GM15510 (cell line): Measurements from ENCODE around the gene XRCC4.

Experiments
- POLR2A ChIP-seq: IDR thresholded peaks from 3 replicates; pipeline ENCODE4 v1.6.1; 2011; ENCODE audit warnings: borderline replicate concordance; ENCODE audit not compliant: insufficient read length; ENCODE audit errors: extremely low read depth

XRCC4 gene

GRCh38 chr5:83096660-83097339 lies 19.5 kb downstream of the XRCC4 start:
- TF ChIP-seq POLR2A = no peak

GRCh38 chr5:83097689-83098231 lies 20.4 kb downstream of the XRCC4 start:
- no peak for TF ChIP-seq POLR2A

- no peak for TF ChIP-seq POLR2A
Observed at GRCh38 chr5:83099001-83099400, 21.7 kb downstream of the XRCC4 start.

GRCh38 chr5:83099445-83099844 lies 22.1 kb downstream of the XRCC4 start:
- TF ChIP-seq POLR2A = no peak

- no peak for TF ChIP-seq POLR2A
Observed at GRCh38 chr5:83101514-83101913, 24.2 kb downstream of the XRCC4 start.

GRCh38 chr5:83102364-83102980 lies 25.1 kb downstream of the XRCC4 start:
- TF ChIP-seq POLR2A = no peak

GRCh38 chr5:83104021-83104420 lies 26.7 kb downstream of the XRCC4 start:
- no peak for TF ChIP-seq POLR2A

GRCh38 chr5:83107692-83108420 lies 30.5 kb downstream of the XRCC4 start:
- TF ChIP-seq POLR2A = no peak

GRCh38 chr5:83109380-83109779 lies 32.0 kb downstream of the XRCC4 start:
- no peak for TF ChIP-seq POLR2A

- no peak for TF ChIP-seq POLR2A
Observed at GRCh38 chr5:83115816-83116215, 38.5 kb downstream of the XRCC4 start.

- TF ChIP-seq POLR2A = no peak
Observed at GRCh38 chr5:83118471-83118870, 41.1 kb downstream of the XRCC4 start.

GRCh38 chr5:83118976-83119375 lies 41.6 kb downstream of the XRCC4 start:
- no peak for TF ChIP-seq POLR2A

- TF ChIP-seq POLR2A = no peak
Observed at GRCh38 chr5:83124593-83124992, 47.2 kb downstream of the XRCC4 start.

GRCh38 chr5:83125560-83125959 lies 48.2 kb downstream of the XRCC4 start:
- TF ChIP-seq POLR2A = no peak

- TF ChIP-seq POLR2A = no peak
Observed at GRCh38 chr5:83126501-83126900, 49.2 kb downstream of the XRCC4 start.

- no peak for TF ChIP-seq POLR2A
Observed at GRCh38 chr5:83133797-83134196, 56.5 kb downstream of the XRCC4 start.

- no peak for TF ChIP-seq POLR2A
Observed at GRCh38 chr5:83142526-83142925, 65.2 kb downstream of the XRCC4 start.

- TF ChIP-seq POLR2A = no peak
Observed at GRCh38 chr5:83145241-83145640, 67.9 kb downstream of the XRCC4 start.
